ENCODE results near the gene ZACN.

DNA sequence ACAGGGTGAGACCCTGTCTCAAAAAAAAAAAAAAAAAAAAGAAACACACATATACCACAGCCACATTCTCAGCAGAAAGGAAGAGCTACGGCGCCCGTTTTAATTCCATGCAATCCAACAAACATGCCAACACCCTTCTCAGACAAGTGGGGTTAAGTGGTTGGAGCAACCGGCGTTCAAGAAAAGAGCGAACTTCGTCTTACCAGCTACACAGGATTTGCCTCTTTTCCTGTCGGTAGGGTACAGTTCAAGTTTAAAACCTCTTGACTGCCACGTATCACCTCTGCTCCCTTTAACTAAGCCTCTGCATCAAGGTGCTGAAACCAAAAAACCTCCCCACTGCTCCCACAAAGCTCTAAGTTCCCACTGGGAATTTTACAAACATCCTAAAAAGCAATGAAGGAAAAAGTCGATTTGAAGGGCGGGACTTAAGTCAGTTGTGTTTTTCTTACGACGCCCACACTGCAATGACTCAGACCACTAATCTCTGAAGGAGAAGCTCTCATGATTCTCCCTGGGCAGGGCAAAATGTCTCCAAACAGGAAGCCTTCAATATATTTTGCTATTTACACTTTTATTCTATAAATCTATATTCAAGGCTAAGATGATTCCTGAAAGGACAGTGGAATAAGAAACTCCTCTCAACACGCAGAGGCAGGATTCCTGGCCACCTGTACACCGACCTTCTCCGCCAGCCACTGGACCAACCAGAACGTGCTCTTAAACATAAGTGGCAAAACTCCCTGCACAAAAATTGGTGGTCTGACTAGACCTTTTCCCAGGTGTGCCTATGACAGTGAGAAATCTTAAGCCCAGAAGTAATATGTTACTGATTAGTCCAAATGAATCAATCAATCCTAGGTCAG, 25.5 kb upstream of the ZACN start:
- TF ChIP-seq, protein P1, sequence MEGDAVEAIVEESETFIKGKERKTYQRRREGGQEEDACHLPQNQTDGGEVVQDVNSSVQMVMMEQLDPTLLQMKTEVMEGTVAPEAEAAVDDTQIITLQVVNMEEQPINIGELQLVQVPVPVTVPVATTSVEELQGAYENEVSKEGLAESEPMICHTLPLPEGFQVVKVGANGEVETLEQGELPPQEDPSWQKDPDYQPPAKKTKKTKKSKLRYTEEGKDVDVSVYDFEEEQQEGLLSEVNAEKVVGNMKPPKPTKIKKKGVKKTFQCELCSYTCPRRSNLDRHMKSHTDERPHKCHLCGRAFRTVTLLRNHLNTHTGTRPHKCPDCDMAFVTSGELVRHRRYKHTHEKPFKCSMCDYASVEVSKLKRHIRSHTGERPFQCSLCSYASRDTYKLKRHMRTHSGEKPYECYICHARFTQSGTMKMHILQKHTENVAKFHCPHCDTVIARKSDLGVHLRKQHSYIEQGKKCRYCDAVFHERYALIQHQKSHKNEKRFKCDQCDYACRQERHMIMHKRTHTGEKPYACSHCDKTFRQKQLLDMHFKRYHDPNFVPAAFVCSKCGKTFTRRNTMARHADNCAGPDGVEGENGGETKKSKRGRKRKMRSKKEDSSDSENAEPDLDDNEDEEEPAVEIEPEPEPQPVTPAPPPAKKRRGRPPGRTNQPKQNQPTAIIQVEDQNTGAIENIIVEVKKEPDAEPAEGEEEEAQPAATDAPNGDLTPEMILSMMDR (IDR thresholded peaks at IDR 0.05), result no peak
- TF ChIP-seq, protein P2, sequence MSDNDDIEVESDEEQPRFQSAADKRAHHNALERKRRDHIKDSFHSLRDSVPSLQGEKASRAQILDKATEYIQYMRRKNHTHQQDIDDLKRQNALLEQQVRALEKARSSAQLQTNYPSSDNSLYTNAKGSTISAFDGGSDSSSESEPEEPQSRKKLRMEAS (IDR thresholded peaks at IDR 0.05; ENCODE audit: low read depth), result no peak
- TF ChIP-seq EZH2phosphoT487 (IDR thresholded peaks at IDR 0.05; ENCODE audit: borderline replicate concordance, low read depth), result no peak
- TF ChIP-seq MXI1 (IDR thresholded peaks at IDR 0.05; ENCODE audit: low read depth, low read length), result no peak
- TF ChIP-seq RAD21 (IDR thresholded peaks at IDR 0.05; ENCODE audit: low read length), result no peak
- TF ChIP-seq GATA2 (CRISPR knock-in tag; IDR thresholded peaks at IDR 0.05), result no peak
- TF ChIP-seq RFX5 (IDR thresholded peaks at IDR 0.05; ENCODE audit: low read length), result no peak
